ENCODE data around the gene CREB3. TPM values are rescaled to one million over a fixed set of nuclear protein-coding genes. Genes with fewer than 3 reads are reported as not detected.

CREB3 gene
- total RNA-seq, 1 experiment from 2014 or later = 22.4 TPM

GRCh38 chr9:35685506-35685905 is 47.0 kb upstream of the CREB3 start:
- no peaks in the 10 kb centered on the region for H3K27me3 ChIP-seq (ENCODE audit: insufficient read depth, low read depth)
- H2AFZ ChIP-seq = no peak overlapping the region
- no peaks in the 10 kb centered on the region for H3K9me3 ChIP-seq (ENCODE audit: insufficient read depth, low read depth)
- DNase-seq = no peak
- no peaks in the 10 kb centered on the region for H4K20me1 ChIP-seq (ENCODE audit: insufficient read depth)
- BruUV-seq (replicated peaks) = no TSS peak
- TF ChIP-seq CTCF (conservative IDR thresholded peaks at IDR 0.05) = no peak
- no peak overlapping the region for H3K4me3 ChIP-seq
- no peaks in the 10 kb centered on the region for H3K36me3 ChIP-seq (ENCODE audit: low read depth)
- H3K9me2 ChIP-seq (ENCODE audit: insufficient read depth) = no peaks in the 10 kb centered on the region
- intact Hi-C loops (cut with micrococcal nuclease; ENCODE audit: unreplicated experiment) = no loop called here
- no peak overlapping the region for H3K27ac ChIP-seq
- H3K79me2 ChIP-seq (ENCODE audit: low read depth) = no peaks in the 10 kb centered on the region
- no peak overlapping the region for H3K4me2 ChIP-seq
- H3K4me1 ChIP-seq (replicated peaks; ENCODE audit: insufficient read depth) = peaks cover 18% of the 10 kb centered on the region
- POLR2A ChIA-PET (ENCODE audit: unreplicated experiment) = interaction anchor here (0.7 kb wide), 1 partner anchor 27 kb away, joined by 3 read pairs; no protein-coding TSS in a partner anchor
- CTCF ChIA-PET = no interaction called here
- H3F3A ChIP-seq (ENCODE audit: insufficient read depth, low read depth) = peaks cover 14% of the 10 kb centered on the region; the same call in 1 of the 2 replicates

- no peaks in the 10 kb centered on the region for H3K27me3 ChIP-seq (ENCODE audit: insufficient read depth, low read depth)
- peaks cover 14% of the 10 kb centered on the region; the same call in 1 of the 2 replicates for H3F3A ChIP-seq (ENCODE audit: insufficient read depth, low read depth)
- no peaks in the 10 kb centered on the region for H3K9me3 ChIP-seq (ENCODE audit: insufficient read depth, low read depth)
- ChIA-PET POLR2A (ENCODE audit: unreplicated experiment) (interaction anchor here (0.6 kb wide), 1 partner anchor 851 kb away, joined by 3 read pairs; no protein-coding TSS in a partner anchor), CTCF (no interaction called here)
- H3K4me2 ChIP-seq = no peak overlapping the region
- intact Hi-C loops (cut with micrococcal nuclease; ENCODE audit: unreplicated experiment) = no loop called here
- H3K79me2 ChIP-seq (ENCODE audit: low read depth) = no peaks in the 10 kb centered on the region
- no peak overlapping the region for H3K4me3 ChIP-seq
- DNase-seq = no peak
- no peak for TF ChIP-seq EZH2 (IDR thresholded peaks at IDR 0.05; ENCODE audit: low read depth)
- TF ChIP-seq CTCF (conservative IDR thresholded peaks at IDR 0.05) = no peak
- H3K4me1 ChIP-seq (replicated peaks; ENCODE audit: insufficient read depth) = peaks cover 21% of the 10 kb centered on the region
- no peaks in the 10 kb centered on the region for H4K20me1 ChIP-seq (ENCODE audit: insufficient read depth)
- no peak overlapping the region for H3K27ac ChIP-seq
- no TSS peak for BruUV-seq (replicated peaks)
- no peaks in the 10 kb centered on the region for H3K36me3 ChIP-seq (ENCODE audit: low read depth)
- H3K9me2 ChIP-seq (ENCODE audit: insufficient read depth) = no peaks in the 10 kb centered on the region
- no peak overlapping the region for H2AFZ ChIP-seq
Measured at GRCh38 chr9:35686222-35687203, 46.0 kb upstream of the CREB3 start.

- no peaks in the 10 kb centered on the region for H3K27me3 ChIP-seq (ENCODE audit: insufficient read depth, low read depth)
- ChIA-PET POLR2A (ENCODE audit: unreplicated experiment) (interaction anchor here (0.6 kb wide), 1 partner anchor 852 kb away, joined by 3 read pairs; no protein-coding TSS in a partner anchor), CTCF (no interaction called here)
- H3K4me1 ChIP-seq (replicated peaks; ENCODE audit: insufficient read depth) = peaks cover 21% of the 10 kb centered on the region
- no peak overlapping the region for H3K27ac ChIP-seq
- no TSS peak for BruUV-seq (replicated peaks)
- H3K9me2 ChIP-seq (ENCODE audit: insufficient read depth) = no peaks in the 10 kb centered on the region
- H3K9me3 ChIP-seq (ENCODE audit: insufficient read depth, low read depth) = no peaks in the 10 kb centered on the region
- H3K79me2 ChIP-seq (ENCODE audit: low read depth) = no peaks in the 10 kb centered on the region
- no peaks in the 10 kb centered on the region for H3K36me3 ChIP-seq (ENCODE audit: low read depth)
- no peak overlapping the region for H2AFZ ChIP-seq
- peaks cover 14% of the 10 kb centered on the region; the same call in 1 of the 2 replicates for H3F3A ChIP-seq (ENCODE audit: insufficient read depth, low read depth)
- DNase-seq = no peak
- no peak for TF ChIP-seq EZH2 (IDR thresholded peaks at IDR 0.05; ENCODE audit: low read depth)
- TF ChIP-seq CTCF (conservative IDR thresholded peaks at IDR 0.05) = no peak
- no peak overlapping the region for H3K4me3 ChIP-seq
- no peak overlapping the region for H3K4me2 ChIP-seq
- no peaks in the 10 kb centered on the region for H4K20me1 ChIP-seq (ENCODE audit: insufficient read depth)
- intact Hi-C loops (cut with micrococcal nuclease; ENCODE audit: unreplicated experiment) = no loop called here
Measured at GRCh38 chr9:35687306-35687705, 45.2 kb upstream of the CREB3 start.

Measured in PC-9 (cell line).